Right atrium auricular region (tissue), 2 donors: ENCODE measurements around the gene CACNA2D3. TPM values are rescaled to one million over a fixed set of nuclear protein-coding genes. Genes with fewer than 3 reads are reported as not detected.
"Not testable (repeated sequence)": the region's sequence is repeated elsewhere in the genome, so short reads cannot be mapped to it uniquely, and the experiment has no call there.

Experiments used
- DNase-seq: peaks from one replicate; pipeline ENCODE4 v3.0.0-alpha.2; 2019; ENCODE audit warnings: low spot score
- H3K27ac ChIP-seq, 2 donors: fragments of 200-600 bp; sonication (generic); 1 replicate in 1 of 2; 2 replicates in 1 of 2; pipeline ENCODE4 v1.5.1; 2016 to 2019
- H3K27me3 ChIP-seq, 2 donors: fragments of 200-600 bp; sonication (generic); one replicate each; pipeline versions ENCODE4 v1.5.1 to v1.6.0; 2017 to 2019
- H3K36me3 ChIP-seq: fragments of 200-600 bp; sonication (generic); one replicate; pipeline ENCODE4 v1.5.1; 2016
- H3K4me1 ChIP-seq, 2 donors: fragments of 200-600 bp; sonication (generic); one replicate each; pipeline versions ENCODE4 v1.5.1 to v1.6.0; 2017 to 2019
- H3K4me3 ChIP-seq, 2 donors: fragments of 200-600 bp; sonication (generic); 1 replicate in 1 of 2; 2 replicates in 1 of 2; pipeline ENCODE4 v1.5.1; 2017 to 2019; ENCODE audit warnings: mild to moderate bottlenecking in 1 of 2, moderate library complexity in 1 of 2
- H3K9me3 ChIP-seq, 2 donors: fragments of 200-600 bp; sonication (generic); one replicate each; pipeline ENCODE4 v1.5.1; 2019
- total RNA-seq, 2 donors: library from RNA; depleted of rRNA; stranded (reverse); fragments of >200 nt; gene quantifications; one replicate each; pipeline ENCODE4 v1.1.0, GENCODE V29; 2016
- TF ChIP-seq, protein P1 (sequence below), 2 donors: fragments of 200-600 bp; sonication (generic); IDR thresholded peaks; one replicate each; pipeline ENCODE4 v1.5.1; 2019; ENCODE audit warnings: antibody characterized with exemption in 2 of 2

CACNA2D3 gene
- total RNA-seq, 2 donors from 2014 or later = 10.9 to 17.2 TPM

DNA sequence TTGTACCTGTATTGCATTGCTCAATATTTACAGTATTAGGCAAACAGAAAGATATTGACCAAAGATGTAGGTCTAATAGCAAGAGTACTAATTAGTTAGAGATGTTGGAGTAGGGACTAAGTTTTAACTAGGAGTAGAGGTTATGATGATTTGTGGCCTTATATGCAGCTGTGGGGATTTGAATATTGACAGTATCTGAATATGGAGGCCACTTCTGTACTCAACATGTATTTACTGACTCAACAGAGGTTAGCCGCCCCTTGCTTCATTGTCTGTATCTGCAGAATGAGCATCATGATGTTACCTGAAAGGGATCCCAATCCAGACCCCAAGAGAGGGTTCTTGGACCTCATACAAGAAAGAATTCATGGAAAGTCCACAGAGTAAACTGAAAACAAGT, 855.1 kb downstream of the CACNA2D3 start:
- Histone ChIP-seq H3K36me3 (no peaks in the 10 kb centered on the region), H3K4me3 (no peak overlapping the region), H3K27me3 (no peaks in the 10 kb centered on the region), H3K27ac (no peak overlapping the region), H3K4me1 (no peaks in the 10 kb centered on the region), H3K9me3 (no peaks in the 10 kb centered on the region)
- TF ChIP-seq, protein P1, sequence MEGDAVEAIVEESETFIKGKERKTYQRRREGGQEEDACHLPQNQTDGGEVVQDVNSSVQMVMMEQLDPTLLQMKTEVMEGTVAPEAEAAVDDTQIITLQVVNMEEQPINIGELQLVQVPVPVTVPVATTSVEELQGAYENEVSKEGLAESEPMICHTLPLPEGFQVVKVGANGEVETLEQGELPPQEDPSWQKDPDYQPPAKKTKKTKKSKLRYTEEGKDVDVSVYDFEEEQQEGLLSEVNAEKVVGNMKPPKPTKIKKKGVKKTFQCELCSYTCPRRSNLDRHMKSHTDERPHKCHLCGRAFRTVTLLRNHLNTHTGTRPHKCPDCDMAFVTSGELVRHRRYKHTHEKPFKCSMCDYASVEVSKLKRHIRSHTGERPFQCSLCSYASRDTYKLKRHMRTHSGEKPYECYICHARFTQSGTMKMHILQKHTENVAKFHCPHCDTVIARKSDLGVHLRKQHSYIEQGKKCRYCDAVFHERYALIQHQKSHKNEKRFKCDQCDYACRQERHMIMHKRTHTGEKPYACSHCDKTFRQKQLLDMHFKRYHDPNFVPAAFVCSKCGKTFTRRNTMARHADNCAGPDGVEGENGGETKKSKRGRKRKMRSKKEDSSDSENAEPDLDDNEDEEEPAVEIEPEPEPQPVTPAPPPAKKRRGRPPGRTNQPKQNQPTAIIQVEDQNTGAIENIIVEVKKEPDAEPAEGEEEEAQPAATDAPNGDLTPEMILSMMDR (IDR thresholded peaks at IDR 0.05) = no peak
- no peak for DNase-seq

DNA sequence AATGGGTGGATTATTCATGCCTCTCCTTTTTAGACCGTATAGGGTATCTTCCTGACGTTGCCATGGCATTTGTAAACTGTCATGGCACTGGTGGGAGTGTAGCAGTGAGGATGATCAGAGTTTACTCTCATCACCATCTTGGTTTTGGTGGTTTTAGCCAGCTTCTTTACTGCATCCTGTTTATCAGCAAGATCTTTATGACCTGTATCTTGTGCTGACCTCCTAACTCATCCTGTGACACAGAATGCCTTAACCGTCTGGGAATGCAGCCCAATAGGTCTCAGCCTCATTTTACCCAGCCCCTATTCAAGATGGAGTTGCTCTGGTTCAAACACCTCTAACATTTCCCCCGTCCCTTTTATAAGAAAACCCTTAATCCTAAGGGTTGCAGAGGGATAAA, 855.6 kb downstream of the CACNA2D3 start:
- H3K9me3 ChIP-seq, DNase-seq, H3K27ac ChIP-seq, H3K27me3 ChIP-seq, H3K4me3 ChIP-seq, H3K4me1 ChIP-seq, H3K36me3 ChIP-seq: not testable (repeated sequence)

DNA sequence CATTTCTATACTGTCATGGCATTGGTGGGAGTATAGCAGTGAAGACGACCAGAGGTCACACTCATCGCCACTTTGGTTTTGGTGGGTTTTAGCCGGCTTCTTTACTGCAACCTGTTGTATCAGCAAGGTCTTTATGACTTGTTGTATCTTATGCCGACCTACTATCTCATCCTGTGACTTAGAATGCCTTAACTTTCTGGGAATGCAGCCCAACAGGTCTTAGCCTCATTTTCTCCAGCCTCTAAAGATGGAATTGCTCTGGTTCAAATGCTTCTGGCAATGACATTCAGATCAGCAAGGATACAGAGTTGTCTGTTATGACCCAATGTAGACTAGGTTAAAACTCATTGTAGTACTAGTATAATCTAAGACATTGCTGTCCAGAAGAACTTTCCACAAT, 860.5 kb downstream of the CACNA2D3 start:
- no peak overlapping the region for H3K4me3 ChIP-seq

DNA sequence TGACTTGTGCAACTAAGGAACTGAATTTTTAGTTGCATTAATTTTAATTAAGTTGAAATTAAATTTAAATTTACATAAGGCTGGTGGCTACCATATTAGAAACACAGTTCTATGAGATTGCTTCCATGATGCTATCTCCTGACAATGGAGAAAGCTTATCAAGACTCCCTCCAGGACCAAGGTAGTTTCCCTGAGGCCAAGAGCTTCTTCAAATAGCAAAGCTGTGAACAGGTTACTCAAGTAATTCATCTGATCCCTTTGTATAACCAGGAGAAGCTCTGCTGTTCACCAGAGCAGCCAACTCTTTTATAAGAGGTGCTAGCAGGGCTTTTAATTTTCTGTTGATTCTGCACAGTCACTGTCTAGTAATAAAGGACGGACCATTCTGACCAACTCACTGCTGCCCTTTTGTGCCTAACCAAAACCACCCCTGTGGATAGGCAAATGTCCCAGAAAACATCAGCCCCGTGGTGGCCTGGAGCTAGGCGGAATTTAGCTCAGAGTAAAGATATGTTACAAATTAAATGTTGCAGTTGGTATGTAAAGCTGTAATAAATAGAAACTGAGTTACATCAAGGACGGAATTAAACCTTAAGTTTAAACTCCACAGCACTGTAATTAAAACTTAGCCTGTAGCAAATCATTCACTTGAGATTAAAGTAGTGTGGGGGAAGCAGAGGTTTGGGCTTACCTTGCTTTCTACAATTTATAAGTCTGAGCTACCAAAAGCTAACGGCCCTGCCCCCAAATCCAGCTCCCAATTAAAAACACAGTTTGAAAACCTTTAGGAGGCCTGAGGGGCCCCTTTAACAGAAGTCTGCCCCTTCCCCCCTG, 861.1 kb downstream of the CACNA2D3 start:
- TF ChIP-seq, protein P1 (IDR thresholded peaks at IDR 0.05) = no peak
- peaks cover 0 to 5% of the 10 kb centered on the region in 2 donors for H3K4me1 ChIP-seq
- H3K27ac ChIP-seq = no peak overlapping the region
- no peaks in the 10 kb centered on the region for H3K9me3 ChIP-seq
- no peak for DNase-seq
- H3K36me3 ChIP-seq = no peaks in the 10 kb centered on the region
- H3K27me3 ChIP-seq = no peaks in the 10 kb centered on the region
- no peak overlapping the region for H3K4me3 ChIP-seq

More for the DNA sequence above, 860.5 kb downstream of the CACNA2D3 start:
- Histone ChIP-seq H3K27me3 (no peaks in the 10 kb centered on the region), H3K36me3 (no peaks in the 10 kb centered on the region), H3K4me1 (no peaks in the 10 kb centered on the region), H3K9me3 (no peaks in the 10 kb centered on the region), H3K27ac (no peak overlapping the region)
- DNase-seq = no peak
- TF ChIP-seq, protein P1 (IDR thresholded peaks at IDR 0.05) = no peak

DNA sequence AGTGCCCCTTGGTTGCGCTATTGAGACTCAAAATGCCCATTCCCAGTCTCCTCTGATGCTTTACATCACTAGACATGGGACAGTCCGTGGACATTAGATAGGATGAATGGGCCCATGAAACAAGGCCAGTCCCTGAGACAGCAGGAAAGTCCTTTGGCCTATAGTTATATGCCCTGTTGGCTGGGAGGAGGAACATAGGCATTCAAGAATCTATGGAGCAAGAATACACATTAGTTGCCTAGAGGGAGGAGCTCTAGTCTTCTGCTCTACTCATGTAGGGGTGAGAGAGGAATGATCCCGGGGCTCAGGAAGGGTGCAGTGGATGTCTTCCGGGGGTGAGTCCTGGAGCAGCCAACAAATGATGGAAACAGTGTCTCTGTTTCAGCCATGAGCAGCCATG, 863.5 kb downstream of the CACNA2D3 start:
- Histone ChIP-seq H3K9me3 (no peaks in the 10 kb centered on the region), H3K4me3 (no peak overlapping the region), H3K27me3 (no peaks in the 10 kb centered on the region), H3K36me3 (no peaks in the 10 kb centered on the region), H3K4me1 (peaks cover 0 to 15% of the 10 kb centered on the region in 2 donors), H3K27ac (no peak overlapping the region)
- DNase-seq = no peak
- TF ChIP-seq, protein P1 (IDR thresholded peaks at IDR 0.05) = no peak

DNA sequence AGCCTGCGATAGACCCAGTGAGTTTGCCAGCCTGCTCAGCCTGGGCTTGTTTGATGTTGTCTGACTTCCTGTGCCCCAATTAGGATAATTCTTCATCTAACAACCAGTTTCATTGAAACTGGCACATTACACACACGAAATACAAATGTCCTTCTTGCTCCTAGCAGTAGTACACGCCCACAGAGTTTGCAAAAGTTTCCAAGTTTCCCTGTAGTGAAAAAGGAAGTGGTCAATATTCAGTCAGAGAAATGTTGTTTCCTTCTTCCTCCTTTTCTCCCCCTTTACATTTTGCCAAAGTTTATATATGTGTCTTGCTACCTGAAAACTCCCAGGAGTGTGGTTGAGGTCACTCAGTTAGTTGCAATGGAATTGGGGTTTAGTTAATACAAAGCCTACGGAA, 863.9 kb downstream of the CACNA2D3 start:
- Histone ChIP-seq H3K4me1 (peaks cover 0 to 15% of the 10 kb centered on the region in 2 donors), H3K27me3 (no peaks in the 10 kb centered on the region), H3K4me3 (no peak overlapping the region), H3K9me3 (no peaks in the 10 kb centered on the region), H3K36me3 (no peaks in the 10 kb centered on the region), H3K27ac (no peak overlapping the region)
- TF ChIP-seq, protein P1 (IDR thresholded peaks at IDR 0.05) = no peak
- DNase-seq = no peak
